Measurements from ENCODE around the gene CDC37.
A peak's percentile ranks its signal among the peaks of the same experiment; 100 is the strongest.

Gene CDC37

DNA sequence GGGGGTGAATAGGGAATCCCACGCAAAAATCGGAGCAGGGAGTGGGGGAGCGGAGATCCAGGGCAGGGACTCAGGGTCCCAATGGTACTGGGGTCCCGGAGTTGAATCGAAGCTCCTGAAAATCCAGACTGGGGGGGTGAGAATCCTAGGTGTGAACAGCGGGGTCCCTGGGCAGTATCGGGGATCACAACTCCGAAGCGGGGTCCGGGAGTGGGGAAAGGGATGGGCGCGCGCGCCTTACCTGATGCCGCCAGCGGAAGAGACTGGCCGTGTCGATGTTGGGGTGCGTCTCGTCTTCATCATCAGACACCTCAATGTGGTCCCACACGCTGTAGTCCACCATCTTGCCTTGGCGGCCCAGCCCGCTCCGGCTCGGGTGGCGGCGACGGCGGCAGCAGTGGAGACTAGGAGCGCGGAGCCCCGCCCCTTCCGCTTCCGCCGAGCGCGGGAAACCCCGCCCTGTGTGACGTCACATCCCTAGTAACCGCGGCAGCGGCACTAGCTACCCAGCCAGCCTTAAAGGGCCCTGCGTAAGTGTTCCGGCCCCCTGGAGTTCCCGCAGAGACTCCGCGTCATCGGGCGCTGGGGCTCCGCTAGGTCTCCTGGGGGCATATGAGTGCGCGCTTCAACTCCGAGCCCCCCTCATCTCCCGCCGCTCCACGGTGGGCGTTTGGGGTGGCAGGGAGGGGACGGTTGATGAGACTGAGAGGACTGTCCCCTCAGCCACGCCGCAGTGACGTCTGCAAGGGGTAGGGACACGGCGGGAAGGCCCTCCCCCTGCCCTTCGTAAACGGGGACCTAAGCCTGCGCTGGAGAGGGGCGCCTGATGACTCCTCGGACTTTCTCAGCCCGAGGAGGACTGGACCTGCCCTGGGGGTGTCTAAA is at the start of gene CDC37:
Gene CDC37 (minus strand): TSS at position 406 of the 885 bp plus-strand sequence. CDS start 63 bp downstream, at position 343.
- DNase-seq (ENCODE audit: low read depth, low spot score) = no peak

DNA sequence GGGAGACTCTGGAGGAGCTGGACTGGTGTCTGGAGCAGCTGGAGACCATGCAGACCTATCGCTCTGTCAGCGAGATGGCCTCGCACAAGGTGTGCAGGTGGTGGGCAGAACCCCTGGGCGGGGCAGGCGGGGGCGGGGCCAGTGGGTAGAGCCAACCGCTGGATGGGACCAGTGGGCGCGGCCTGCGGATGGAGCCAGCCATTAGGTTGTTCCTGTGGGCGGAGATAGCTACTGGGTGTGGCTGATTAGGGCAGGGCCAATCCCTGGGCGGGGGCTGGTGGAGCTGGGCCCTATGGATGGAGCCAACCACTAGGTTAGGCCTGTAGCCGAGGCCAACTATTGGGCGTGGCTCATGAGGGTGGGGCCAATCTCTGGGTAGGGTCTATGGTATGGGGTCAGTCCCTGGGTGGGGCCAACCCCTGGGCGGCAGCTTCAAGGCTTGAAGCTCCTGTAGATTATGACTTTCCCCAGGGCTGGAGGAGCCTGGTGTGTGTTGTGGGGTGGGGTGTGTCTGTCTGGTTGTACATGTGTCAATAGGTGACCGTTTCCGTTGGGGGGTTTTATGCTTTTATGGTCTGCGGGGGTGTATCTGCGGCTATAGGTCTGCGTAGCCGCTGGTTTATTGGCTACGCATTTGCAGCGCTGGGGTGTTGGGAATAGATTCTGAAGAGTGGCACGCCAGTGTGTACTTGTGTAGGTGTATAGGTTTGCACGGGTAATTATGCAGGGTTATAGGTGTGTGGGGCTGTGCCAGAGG is 47.7 kb upstream of the CDC37 start:
- peak; percentile 71 for DNase-seq (ENCODE audit: low read depth, low spot score)

DNA sequence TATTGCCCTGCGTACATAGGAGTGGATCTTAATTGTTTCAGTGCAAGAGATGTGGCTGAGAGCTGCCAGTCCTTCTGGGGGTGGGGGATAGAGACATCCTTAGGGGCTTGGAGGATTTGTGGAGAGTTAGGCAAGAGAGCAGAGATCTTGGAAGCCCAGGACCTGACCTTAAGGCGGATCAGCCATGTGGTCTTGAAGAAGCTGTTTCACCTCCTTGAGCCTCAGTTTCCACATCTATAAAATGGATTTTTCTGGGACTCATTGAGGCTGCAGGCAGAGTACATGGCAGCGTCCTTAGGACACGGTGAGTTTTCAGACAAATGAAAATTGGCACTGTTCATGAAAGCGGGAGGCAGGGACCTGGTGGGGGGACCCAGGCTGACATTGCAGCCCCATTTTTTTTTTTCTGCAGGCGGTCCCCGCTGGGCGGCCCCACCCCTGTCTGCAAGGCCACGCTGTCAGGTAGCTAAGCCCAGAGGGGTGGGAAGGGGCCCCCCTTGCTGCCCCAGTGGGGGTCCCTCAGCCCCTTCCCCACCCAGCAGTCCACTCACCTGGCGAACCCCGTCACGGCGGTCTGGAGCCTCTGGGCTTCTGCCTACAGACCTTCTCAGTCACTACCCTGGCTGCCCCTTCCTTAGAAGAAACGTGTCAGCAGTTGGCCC is 47.0 kb upstream of the CDC37 start:
- no peak for DNase-seq (ENCODE audit: low read depth, low spot score)

DNA sequence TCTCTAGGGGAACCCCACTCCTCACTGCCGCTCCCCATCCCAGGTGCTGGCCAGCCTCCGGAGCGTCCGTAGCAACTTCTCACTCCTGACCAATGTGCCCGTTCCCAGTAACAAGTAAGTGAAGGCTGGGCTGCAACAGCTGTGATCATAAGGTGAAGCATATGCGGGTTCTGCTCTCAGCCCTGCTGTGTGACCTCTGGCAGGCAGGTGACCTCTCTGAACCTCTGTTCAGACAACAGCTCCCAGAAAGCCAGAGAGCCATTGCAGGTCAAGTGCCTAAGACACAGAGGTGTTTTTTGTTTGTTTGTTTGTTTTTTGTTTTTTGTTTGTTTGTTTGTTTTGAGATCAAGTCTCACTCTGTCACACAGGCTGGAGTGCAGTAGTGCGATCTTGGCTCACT is 45.7 kb upstream of the CDC37 start:
- DNase-seq (ENCODE audit: low read depth, low spot score) = no peak

DNA sequence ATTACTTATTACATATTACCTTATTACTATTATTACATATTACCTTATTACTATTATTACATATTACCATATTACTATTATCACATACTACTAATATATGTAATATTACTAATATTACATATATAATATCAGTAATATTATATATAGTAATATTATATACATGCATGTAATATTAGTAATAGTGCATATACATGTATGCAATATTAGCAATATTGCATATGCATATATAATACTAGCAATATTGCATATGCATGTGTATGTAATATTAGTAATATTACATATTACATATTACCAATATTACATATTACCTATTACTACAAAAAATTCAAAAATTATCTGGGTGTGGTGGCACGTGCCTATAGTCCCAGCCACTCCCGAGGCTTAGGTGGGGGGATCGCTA is 39.4 kb upstream of the CDC37 start:
- no peak for DNase-seq (ENCODE audit: low read depth, low spot score)

DNA sequence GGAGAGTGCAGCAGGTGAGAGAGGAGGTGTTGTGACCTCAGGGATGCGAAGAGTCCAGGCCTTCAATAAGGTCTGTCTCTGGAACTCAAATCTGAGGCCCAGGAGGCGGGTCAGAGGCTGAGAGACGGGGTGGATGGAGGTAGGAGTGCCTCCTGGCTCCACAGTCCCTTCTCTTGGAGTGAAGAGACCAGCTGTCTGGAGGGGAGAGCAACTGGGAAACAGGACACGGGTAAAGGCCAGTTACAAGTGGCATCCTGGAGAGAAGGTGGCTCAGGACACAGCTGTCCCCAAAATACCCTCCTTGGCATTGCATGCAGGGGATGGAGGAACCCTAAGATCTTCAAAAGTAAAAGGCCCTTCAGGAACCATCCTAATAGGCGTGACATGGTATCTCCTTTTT is 36.2 kb upstream of the CDC37 start:
- DNase-seq (ENCODE audit: low read depth, low spot score) = no peak

DNA sequence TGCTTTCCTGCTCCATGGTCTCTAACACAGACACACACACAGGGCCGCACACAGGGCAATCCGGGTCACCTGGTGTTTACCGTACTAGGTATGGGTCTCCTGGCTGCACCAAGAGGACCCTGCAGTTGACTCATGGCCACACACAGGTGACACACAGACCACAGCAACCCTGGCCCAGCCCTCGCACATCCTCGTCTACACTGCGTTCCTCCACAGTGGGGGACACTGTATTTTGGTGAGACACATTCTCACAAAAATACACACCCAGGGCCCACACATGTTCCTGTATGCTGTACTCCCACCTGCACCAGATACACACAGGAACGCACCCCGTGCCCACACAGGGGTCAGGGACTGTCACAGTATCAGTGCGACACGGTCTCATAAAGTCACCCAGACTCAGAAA is 29.8 kb upstream of the CDC37 start:
- DNase-seq (ENCODE audit: low read depth, low spot score) = no peak

DNA sequence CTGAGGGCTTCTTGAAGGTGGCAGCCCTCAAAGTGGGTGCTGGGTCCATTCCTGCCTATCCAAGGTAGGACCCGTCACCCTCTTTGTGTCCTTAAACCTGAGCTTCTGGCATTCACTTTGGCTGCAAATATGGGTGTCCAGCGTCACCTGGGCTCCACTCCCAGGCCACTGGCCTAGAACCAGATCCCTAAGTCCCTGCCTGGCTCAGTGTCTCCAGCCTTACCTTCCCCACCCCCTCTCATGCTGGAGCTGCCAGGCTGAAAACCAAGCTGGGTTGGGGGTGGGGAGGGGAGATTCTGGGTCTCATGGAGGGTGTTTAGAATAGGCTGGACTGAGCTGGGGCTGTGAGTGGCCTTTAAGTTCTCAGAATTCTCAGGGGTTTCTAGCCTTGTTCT is 29.4 kb upstream of the CDC37 start:
- no peak for DNase-seq (ENCODE audit: low read depth, low spot score)

DNA sequence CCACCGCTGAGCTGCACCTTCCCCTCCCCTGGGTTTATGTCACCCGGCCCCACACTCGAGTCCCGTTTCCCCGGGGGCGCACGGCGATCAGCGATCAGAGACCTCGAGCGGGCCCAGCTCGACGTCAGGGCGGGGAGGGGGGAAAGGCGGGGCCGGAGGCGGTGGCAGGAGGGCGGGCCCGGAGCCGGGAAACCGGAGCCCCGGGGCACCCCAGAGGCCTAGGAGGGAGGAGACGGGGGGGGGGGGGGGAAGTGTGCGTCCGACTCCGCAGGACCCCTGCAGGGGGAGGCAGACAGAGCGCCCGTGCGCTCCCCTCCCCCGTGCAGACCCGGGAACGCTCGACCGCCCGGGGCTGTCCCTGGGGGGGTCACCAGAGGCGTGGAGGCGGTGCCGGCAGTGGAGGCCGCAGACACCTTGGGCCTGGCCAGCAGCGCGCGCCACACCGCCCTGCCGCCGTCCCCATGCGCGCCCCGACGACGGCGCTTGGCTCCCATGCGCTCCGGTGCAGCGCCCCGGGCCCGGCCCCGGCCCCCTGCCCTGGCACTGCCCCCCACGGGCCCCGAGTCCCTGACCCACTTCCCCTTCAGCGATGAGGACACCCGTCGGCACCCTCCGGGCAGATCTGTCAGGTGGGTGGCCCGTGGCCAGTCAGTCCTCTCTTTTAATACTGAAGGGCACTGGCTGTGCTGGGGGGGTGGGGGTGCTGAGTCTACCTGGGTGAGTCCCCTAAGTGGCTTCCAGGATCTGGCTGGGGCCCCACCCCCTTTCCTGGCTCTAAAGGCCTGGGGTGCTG is 28.8 kb upstream of the CDC37 start:
- DNase-seq (ENCODE audit: low read depth, low spot score) = no peak

DNA sequence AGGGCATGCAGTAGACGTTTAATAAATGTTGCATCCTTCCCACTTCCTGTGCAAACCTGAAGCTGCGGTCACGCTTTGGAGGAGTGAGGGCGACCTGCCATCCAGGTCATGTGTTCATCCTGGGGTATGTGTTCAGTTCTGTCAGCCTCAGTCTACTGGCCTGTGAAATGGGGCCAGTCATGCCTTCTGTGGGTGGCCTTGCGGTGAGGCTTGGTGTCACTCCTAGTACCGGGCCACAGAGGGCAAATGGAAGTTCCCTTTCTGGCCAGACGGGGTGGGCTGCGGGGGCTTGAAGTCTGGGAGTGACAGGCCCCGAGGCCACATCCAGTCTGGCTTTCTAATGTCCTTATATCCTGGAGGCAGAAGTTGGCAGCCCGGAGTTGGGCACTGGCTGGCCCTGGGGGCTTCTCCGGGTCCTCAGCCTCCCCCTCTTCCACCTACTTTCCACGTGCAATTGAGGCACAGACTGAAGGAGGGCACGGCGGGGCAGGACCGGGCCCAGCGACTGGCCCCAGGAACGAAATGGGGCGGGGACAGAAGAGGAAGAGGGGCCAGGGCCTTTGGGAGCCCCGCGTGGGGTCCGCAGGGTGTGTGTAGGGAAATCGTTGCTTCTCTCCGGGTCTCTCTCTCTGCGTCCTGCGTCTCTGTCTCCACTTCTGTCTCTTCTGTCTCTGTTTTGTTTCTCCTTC is 28.1 kb upstream of the CDC37 start:
- DNase-seq (ENCODE audit: low read depth, low spot score) = no peak

DNA sequence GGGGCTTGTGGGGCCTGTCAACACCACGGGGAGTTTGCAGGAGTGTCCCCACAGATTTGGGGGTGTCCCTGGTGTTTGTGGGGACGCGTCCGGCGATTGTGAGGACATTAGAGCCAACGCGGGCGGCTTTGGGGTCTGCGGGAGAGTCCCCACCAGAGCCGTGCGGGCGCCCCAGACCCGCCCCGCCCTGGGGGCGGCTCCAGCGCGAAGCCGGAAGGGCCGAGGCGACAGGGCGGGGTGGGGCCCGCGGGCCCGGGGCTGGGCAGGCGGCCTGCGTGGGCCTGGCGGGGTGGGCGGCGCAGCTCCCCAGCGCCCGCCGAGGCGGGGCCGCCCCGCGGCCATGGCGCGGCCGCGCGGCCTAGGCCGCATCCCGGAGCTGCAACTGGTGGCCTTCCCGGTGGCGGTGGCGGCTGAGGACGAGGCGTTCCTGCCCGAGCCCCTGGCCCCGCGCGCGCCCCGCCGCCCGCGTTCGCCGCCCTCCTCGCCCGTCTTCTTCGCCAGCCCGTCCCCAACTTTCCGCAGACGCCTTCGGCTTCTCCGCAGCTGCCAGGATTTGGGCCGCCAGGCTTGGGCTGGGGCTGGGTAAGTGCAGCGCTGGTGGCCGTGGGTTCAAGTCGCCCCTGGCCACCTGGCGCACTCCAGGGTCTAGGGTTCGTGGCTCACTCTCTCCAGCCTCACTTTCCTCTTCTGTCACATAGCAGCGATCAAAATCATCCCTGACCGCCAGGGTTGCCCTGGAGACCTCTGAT is 27.3 kb upstream of the CDC37 start:
- no peak for DNase-seq (ENCODE audit: low read depth, low spot score)

DNA sequence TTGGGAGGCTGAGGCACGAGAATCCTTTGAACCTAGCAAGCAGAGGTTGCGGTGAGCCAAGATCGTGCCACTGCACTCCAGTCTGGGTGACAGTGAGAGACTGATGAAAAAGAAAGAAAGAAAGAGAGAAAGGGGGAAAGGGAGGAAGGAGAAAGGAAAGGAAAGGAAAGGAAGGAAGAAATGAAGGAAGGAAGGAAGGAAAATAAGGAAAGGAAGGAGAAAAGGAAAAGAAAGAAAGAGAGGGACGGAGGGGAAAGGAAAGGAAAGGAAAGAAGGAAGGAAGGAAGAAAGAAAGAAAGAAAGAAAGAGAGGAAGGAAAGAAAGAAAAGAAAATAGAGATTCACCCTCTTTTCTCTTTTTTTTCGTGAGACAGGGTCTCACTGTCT is 25.6 kb upstream of the CDC37 start:
- no peak for DNase-seq (ENCODE audit: low read depth, low spot score)

DNA sequence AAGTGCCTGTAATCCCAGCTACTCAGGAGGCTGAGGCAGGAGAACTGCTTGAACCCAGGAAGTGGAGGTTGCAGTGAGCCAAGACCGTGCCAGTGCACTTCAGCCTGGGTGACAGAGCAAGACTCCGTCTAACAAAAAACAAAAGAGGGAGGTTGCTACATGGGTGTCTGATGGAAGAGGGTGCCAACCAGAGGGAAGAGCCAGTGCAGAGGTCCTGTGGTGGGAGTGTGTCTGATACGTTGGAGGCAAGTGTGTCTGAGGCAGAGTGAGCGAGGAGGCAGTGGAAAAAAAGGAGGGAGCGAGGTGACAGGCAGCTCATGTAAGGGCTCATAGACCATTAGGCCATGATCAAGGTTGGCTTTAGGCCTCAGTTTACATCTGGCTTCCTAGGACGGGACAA is 23.8 kb upstream of the CDC37 start:
- no peak for DNase-seq (ENCODE audit: low read depth, low spot score)

DNA sequence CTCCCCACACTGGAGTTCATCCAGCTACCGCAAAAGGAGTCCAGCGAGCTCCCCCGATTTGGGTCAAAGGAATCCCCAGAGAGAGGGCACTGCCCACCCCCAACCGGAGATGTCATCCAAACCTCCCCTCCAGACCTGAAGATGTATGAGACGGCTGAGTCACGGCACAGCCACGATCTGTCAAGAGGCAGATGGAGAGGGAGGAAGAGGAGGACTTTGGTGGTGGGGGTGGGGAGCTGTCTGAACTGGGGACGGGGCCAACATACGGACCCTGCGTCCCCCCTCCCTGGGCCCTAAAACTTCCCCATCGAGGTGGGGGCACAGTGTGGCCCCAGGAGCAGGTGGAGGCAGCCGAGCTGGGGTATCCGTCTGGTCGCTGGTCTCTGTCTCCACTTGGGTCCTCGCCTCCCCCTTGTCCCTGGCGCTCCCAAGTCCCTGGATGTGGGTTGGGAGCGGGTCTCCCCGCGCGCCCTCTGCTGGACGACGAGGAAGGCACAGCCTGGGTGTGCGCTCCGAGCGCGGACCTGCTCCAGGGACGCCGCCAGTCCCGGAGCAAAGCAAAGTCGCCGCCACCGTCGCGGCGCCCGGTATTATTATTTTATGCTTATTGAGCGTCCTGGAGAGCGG is 20.8 kb upstream of the CDC37 start:
- no peak for DNase-seq (ENCODE audit: low read depth, low spot score)

DNA sequence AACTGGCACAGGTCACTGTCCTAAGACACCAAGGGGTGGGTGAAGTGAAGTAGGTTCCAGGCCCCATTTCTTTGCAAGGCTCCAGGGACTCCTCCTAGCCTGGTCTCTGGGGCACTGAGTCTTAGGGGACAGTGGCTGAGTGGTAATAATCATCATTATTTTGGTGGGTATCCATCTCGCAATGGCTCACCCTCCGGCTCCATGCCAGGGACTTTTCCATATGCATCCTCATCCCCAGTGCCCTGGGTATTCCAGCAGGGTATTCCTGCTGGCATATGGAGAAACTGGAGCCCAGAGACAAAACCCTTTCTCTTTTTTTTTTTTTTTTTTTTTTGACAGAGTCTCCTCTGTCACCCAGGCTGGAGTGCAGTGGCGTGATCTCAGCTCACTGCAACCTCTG is 19.5 kb upstream of the CDC37 start:
- DNase-seq (ENCODE audit: low read depth, low spot score) = no peak

DNA sequence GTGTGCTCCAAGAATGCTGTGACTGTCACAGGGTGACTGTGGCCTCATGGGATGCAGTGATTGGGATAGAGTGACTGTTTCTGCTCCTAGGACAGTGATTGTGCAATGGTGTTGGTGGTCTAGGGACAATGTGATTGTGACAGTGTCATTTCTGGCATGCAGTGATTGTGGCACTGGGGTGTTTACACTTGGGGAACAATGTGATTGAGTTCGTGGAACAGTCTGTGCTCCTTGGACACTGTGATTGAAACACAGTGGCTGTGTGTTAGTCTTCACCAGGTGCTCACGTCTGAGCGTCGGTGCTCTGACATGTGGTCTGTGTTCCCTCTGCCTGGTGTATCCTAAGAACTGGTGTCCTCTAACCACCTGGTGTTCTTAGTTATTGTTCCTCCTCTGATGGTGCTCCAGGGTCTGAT is 18.7 kb upstream of the CDC37 start:
- DNase-seq (ENCODE audit: low read depth, low spot score) = no peak

DNA sequence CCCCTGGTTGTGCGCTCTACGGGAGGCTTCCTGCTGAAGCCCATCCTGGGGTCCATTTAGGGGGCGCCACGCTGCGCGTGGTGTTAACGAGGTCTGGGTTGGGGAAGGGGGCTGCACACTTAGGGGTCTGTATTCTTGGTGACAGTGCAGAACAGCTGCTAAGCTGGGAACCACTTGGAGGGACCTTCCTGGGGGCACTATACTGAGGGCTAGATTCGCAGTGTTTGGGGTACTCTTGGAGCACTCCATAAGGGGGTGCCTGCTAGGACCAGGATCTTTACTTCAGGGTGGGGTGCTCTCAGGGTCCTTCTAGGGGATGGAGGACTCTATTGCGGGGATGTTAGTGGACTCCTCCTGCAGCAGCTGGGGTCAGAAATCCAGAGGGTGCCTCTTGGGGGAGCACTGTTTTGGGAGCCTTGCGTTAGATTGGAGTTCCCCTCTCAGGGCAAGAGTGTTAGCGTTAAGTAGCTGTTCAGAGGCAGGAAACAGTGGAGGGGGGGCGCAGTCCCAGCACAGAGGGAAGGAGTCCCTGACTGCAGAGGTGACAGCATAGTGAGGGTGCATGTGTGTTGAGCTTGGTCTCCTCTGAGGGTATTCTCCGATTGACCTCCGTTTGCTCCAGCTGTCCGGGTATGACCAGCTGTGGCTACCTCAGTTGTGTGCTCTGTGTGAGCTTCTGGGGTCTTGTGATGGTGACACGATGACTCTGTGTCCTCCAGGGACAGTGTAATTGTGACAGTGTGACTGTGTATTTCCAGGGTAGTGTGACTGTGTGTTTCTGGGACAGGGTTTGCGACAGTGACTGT is 18.1 kb upstream of the CDC37 start:
- DNase-seq (ENCODE audit: low read depth, low spot score) = no peak

DNA sequence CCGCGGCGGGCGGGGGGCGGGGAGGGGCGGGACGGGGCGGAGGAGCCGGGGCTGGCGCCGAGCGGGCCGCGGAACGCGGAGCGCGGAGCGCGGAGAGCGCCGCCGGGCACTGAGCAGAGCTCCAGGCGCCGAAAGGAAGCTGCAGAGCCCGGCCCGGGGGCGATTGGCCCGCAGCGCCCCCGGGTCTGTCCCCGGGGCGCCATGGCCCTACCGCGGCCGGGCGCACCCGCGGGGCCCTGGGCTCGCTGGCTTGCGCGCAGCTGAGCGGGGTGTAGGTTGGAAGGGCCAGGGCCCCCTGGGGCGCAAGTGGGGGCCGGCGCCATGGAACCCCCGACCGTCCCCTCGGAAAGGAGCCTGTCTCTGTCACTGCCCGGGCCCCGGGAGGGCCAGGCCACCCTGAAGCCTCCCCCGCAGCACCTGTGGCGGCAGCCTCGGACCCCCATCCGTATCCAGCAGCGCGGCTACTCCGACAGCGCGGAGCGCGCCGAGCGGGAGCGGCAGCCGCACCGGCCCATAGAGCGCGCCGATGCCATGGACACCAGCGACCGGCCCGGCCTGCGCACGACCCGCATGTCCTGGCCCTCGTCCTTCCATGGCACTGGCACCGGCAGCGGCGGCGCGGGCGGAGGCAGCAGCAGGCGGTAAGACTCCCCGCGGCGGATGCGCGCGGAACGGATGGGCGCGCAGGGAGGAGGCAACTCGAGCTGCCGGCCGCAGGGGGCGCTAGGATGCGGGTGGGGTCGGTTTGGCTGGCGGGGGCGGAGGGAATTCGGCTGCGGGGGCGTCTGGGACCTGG is 17.3 kb upstream of the CDC37 start, which contains the start of gene PDE4A:
Gene PDE4A (plus strand): TSS at position 95 of the 796 bp plus-strand sequence. CDS start 227 bp downstream, at position 322.
- no peak for DNase-seq (ENCODE audit: low read depth, low spot score)

All from iPS DF 19.7 (cell line).